ENCODE measurements around the gene CYP2R1. TPM values are rescaled to one million over a fixed set of nuclear protein-coding genes. Genes with fewer than 3 reads are reported as not detected.
"Not testable (repeated sequence)": the region's sequence is repeated elsewhere in the genome, so short reads cannot be mapped to it uniquely, and the experiment has no call there.

Gene CYP2R1
- total RNA-seq, 2 experiments from 2014 or later = 14.2 to 15.8 TPM

DNA sequence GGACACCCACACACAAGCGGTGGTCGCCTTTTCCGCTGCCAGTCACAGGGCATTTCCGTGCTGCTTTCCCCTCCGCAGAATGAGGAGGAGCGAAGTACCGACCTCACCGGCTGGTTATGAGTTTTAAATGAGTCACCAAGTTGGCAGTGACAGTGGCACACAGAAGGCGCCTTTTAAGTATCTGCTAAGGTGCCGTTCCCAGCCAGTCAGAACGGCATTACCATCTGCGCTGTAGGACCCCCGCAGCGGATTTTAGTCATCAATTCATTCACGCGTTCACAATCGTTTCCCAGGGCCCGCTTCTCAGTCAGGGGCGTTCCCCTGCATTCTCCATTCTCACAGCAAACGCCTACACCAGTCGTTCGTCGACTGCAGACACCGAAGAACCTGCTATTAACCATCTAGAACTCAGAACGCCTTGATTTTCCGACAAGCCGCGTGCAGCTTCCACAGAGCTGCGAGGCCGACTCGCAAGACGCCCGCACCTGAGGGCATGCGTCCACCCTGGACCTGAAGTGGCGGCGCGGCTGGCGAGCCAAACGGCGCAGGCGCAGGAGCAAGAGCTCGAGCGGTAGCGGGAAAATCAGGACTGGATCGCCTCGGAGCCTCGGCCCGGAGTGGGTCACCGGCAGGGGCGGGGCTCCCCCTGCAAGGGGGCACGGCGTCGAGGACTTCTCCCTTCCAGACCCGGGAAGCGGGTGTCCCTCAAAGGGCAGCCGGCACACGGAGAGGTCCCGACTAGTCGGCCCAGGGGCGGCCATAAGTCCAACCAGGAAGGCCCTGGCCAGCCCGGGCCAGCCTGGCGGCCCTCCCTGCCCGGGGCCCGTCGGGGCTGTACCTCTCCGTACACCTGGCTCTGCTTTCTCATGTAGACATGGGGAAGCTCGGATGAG lies 642 bp downstream of the CYP2R1 start:
- H3K4me1 Mint-ChIP-seq (ENCODE audit: low read depth) = peaks cover 42% of the 10 kb centered on the region
- no peaks in the 10 kb centered on the region for H3K9me3 Mint-ChIP-seq
- H3K27ac Mint-ChIP-seq = peak overlapping the region; percentile 94
- DNase-seq (peak; percentile 73 to 93 (median 80)), ATAC-seq (ENCODE audit: poor library complexity) (peak; percentile 64)
- TF ChIP-seq, protein P1, sequence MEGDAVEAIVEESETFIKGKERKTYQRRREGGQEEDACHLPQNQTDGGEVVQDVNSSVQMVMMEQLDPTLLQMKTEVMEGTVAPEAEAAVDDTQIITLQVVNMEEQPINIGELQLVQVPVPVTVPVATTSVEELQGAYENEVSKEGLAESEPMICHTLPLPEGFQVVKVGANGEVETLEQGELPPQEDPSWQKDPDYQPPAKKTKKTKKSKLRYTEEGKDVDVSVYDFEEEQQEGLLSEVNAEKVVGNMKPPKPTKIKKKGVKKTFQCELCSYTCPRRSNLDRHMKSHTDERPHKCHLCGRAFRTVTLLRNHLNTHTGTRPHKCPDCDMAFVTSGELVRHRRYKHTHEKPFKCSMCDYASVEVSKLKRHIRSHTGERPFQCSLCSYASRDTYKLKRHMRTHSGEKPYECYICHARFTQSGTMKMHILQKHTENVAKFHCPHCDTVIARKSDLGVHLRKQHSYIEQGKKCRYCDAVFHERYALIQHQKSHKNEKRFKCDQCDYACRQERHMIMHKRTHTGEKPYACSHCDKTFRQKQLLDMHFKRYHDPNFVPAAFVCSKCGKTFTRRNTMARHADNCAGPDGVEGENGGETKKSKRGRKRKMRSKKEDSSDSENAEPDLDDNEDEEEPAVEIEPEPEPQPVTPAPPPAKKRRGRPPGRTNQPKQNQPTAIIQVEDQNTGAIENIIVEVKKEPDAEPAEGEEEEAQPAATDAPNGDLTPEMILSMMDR (IDR thresholded peaks at IDR 0.05) = no peak
- no peaks in the 10 kb centered on the region for H3K27me3 ChIP-seq (ENCODE audit: control insufficient read depth in 1 of 2, insufficient read depth in 2 of 2, low read length in 2 of 2)
- POLR2A ChIA-PET = interaction anchor here (0.7 to 3.0 kb wide), 24 partner anchors 9 to 1428 kb away, joined by 3 to 53 read pairs (median 4); partner anchors contain the start of genes BTBD10, COPB1 and PSMA1
- H3K36me3 ChIP-seq (ENCODE audit: insufficient read depth, low read length) = no peaks in the 10 kb centered on the region
- peaks cover 8% of the 10 kb centered on the region for H3K36me3 Mint-ChIP-seq (ENCODE audit: low read depth)
- peak overlapping the region; percentile 81 to 88 for H3K27ac ChIP-seq (ENCODE audit: low read depth in 1 of 2, low read length in 2 of 2)
- intact Hi-C loops (cut with DNase I, micrococcal nuclease) = loop anchor here (1.0 to 10.0 kb wide), 11 partner anchors 14 to 1427 kb away; partner anchors contain the start of genes PSMA1 (in 2 of the 2), BTBD10 (in 1 of the 2) and RRAS2 (in 1 of the 2)
- H3K4me3 Mint-ChIP-seq = peak overlapping the region; percentile 96
- CTCF ChIA-PET = interaction anchor here (0.7 to 5.6 kb wide), 7 partner anchors 15 to 391 kb away, joined by 3 to 73 read pairs (median 6); partner anchors contain the start of genes COPB1 and PDE3B
- no peaks in the 10 kb centered on the region for H3K9me3 ChIP-seq (ENCODE audit: control insufficient read depth in 1 of 2, insufficient read depth in 1 of 2, low read length in 2 of 2)
- H3K27me3 Mint-ChIP-seq = no peaks in the 10 kb centered on the region
- peak overlapping the region; percentile 94 for H3K4me3 ChIP-seq (ENCODE audit: low read length)
- peaks cover 31% of the 10 kb centered on the region for H3K4me1 ChIP-seq (ENCODE audit: insufficient read depth, low read length)

DNA sequence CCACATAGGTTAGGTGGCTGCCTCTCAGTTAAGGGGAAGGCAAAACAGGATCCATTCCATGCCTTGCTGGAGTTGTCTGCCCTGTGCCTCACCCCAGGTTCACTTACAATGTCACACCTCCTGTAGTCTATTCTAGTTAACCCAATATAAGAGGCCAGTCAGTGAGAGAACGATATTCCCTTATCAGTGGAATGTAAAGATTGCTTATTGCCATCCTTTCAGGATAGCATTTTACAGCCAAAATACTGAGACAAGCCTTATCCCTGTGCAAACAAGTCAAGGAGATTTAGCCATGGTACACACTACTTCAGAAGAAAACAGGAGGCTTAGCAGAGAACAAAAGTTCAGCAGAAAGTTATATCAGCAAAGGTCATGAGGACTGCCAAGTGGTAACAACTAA lies 5.5 kb downstream of the CYP2R1 start:
- Mint-ChIP-seq H3K4me3 (no peak overlapping the region), H3K4me1 (ENCODE audit: low read depth) (peaks cover 56% of the 10 kb centered on the region), H3K9me3 (peaks cover 5% of the 10 kb centered on the region), H3K36me3 (ENCODE audit: low read depth) (peaks cover 27% of the 10 kb centered on the region), H3K27me3 (no peaks in the 10 kb centered on the region), H3K27ac (no peak overlapping the region)
- Histone ChIP-seq H3K4me3 (ENCODE audit: low read length) (no peak overlapping the region), H3K27ac (ENCODE audit: low read depth in 1 of 2, low read length in 2 of 2) (no peak overlapping the region), H3K36me3 (ENCODE audit: insufficient read depth, low read length) (peaks cover 3% of the 10 kb centered on the region), H3K4me1 (ENCODE audit: insufficient read depth, low read length) (peaks cover 17% of the 10 kb centered on the region), H3K9me3 (ENCODE audit: control insufficient read depth in 1 of 2, insufficient read depth in 1 of 2, low read length in 2 of 2) (no peaks in the 10 kb centered on the region), H3K27me3 (ENCODE audit: control insufficient read depth in 1 of 2, insufficient read depth in 2 of 2, low read length in 2 of 2) (no peaks in the 10 kb centered on the region)
- TF ChIP-seq, protein P1 (IDR thresholded peaks at IDR 0.05) = no peak
- ATAC-seq (ENCODE audit: poor library complexity) (no peak), DNase-seq (no peak)
- intact Hi-C loops (cut with DNase I, micrococcal nuclease) = no loop called here
- ChIA-PET CTCF (interaction anchor here (0.9 kb wide), 1 partner anchor 438 kb away, joined by 3 read pairs; no protein-coding TSS in a partner anchor), POLR2A (no interaction called here)

DNA sequence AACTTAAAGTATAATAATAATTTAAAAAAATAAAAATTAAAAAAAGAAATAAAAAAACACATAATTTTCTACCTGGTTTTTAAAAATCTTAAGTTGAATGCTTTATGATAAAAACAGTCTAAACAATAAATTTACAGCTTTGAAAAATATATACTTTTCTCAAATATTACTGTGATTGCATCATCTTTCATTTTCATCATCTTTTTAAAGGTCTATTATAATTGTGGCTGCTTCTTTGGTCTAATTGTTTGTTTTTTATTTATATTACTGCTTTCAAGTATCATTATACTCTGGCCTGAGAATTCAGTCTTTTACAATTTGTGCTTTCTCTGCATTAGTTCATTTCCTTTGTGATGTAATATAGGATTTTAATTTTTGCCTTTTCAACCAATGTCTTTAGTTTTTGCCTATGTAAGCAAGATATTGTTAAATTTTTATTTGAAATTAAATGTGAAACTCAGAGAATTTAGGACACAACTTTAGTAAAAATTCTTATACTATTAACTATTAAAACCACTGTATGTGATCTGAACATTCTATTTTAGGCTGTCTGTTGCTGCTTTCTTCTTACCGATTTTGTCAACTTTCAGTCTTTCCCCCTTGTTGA lies 7.3 kb downstream of the CYP2R1 start:
- H3K27ac Mint-ChIP-seq = no peak overlapping the region
- no peak for DNase-seq
- H3K4me3 Mint-ChIP-seq = no peak overlapping the region
- Histone ChIP-seq H3K27ac (ENCODE audit: low read depth in 1 of 2, low read length in 2 of 2) (no peak overlapping the region), H3K4me1 (ENCODE audit: insufficient read depth, low read length) (peaks cover 2% of the 10 kb centered on the region), H3K27me3 (ENCODE audit: control insufficient read depth in 1 of 2, insufficient read depth in 2 of 2, low read length in 2 of 2) (no peaks in the 10 kb centered on the region), H3K9me3 (ENCODE audit: control insufficient read depth in 1 of 2, insufficient read depth in 1 of 2, low read length in 2 of 2) (no peaks in the 10 kb centered on the region), H3K4me3 (ENCODE audit: low read length) (no peak overlapping the region), H3K36me3 (ENCODE audit: insufficient read depth, low read length) (peaks cover 15% of the 10 kb centered on the region)
- peaks cover 50% of the 10 kb centered on the region for H3K4me1 Mint-ChIP-seq (ENCODE audit: low read depth)
- H3K9me3 Mint-ChIP-seq = peaks cover 5% of the 10 kb centered on the region
- TF ChIP-seq, protein P1 (IDR thresholded peaks at IDR 0.05) = no peak
- intact Hi-C loops (cut with DNase I, micrococcal nuclease) = no loop called here
- ATAC-seq (ENCODE audit: poor library complexity) = no peak
- H3K36me3 Mint-ChIP-seq (ENCODE audit: low read depth) = peaks cover 36% of the 10 kb centered on the region
- ChIA-PET POLR2A (no interaction called here), CTCF (interaction anchor here (1.2 kb wide), 1 partner anchor 23 kb away, joined by 3 read pairs; no protein-coding TSS in a partner anchor)
- H3K27me3 Mint-ChIP-seq = no peaks in the 10 kb centered on the region

DNA sequence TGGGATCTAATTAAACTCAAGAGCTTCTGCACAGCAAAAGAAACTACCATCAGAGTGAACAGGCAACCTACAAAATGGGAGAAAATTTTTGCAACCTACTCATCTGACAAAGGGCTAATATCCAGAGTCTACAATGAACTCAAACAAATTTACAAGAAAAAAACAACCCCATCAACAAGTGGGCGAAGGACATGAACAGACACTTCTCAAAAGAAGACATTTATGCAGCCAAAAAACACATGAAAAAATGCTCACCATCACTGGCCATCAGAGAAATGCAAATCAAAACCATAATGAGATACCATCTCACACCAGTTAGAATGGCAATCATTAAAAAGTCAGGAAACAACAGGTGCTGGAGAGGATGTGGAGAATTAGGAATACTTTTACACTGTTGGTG lies 8.3 kb downstream of the CYP2R1 start:
- peaks cover 41% of the 10 kb centered on the region for H3K4me1 Mint-ChIP-seq (ENCODE audit: low read depth)
- POLR2A ChIA-PET; H3K4me3 ChIP-seq (ENCODE audit: low read length); DNase-seq; H3K4me1 ChIP-seq (ENCODE audit: insufficient read depth, low read length); CTCF ChIA-PET; H3K9me3 Mint-ChIP-seq; H3K4me3 Mint-ChIP-seq; H3K27ac Mint-ChIP-seq; H3K27me3 ChIP-seq (ENCODE audit: control insufficient read depth in 1 of 2, insufficient read depth in 2 of 2, low read length in 2 of 2); H3K27me3 Mint-ChIP-seq; H3K9me3 ChIP-seq (ENCODE audit: control insufficient read depth in 1 of 2, insufficient read depth in 1 of 2, low read length in 2 of 2); H3K27ac ChIP-seq (ENCODE audit: low read depth in 1 of 2, low read length in 2 of 2); ATAC-seq (ENCODE audit: poor library complexity); intact Hi-C loops (cut with DNase I, micrococcal nuclease): not testable (repeated sequence)
- peaks cover 18% of the 10 kb centered on the region for H3K36me3 ChIP-seq (ENCODE audit: insufficient read depth, low read length)
- peaks cover 46% of the 10 kb centered on the region for H3K36me3 Mint-ChIP-seq (ENCODE audit: low read depth)

Data from CD4-positive, alpha-beta T cell (primary cell).